Smooth muscle cell (in vitro differentiated cells): Measurements from ENCODE around the gene MUC6. TPM values are rescaled to one million over a fixed set of nuclear protein-coding genes. Genes with fewer than 3 reads are reported as not detected.

ENCODE experiments used
- DNase-seq: peaks from one replicate; lab custom pipeline; 2025; ENCODE audit not compliant: unreplicated experiment; lab: John Stamatoyannopoulos, UW
- H2AFZ ChIP-seq: fragments of 200-600 bp; sonication (generic); 2 replicates; pipeline ENCODE4 v1.6.0; 2016; ENCODE audit warnings: antibody characterized with exemption, low read depth, mild to moderate bottlenecking
- H3F3A ChIP-seq: fragments of 200-600 bp; sonication (generic); 2 replicates; pipeline ENCODE4 v1.6.0; 2017; ENCODE audit warnings: antibody characterized with exemption, low read depth
- H3K27ac ChIP-seq: fragments of 200-600 bp; sonication (generic); 2 replicates; pipeline ENCODE4 v1.5.1; 2016; ENCODE audit warnings: low read depth, mild to moderate bottlenecking
- H3K27me3 ChIP-seq: fragments of 200-600 bp; sonication (generic); 2 replicates; pipeline ENCODE4 v1.6.1; 2016; ENCODE audit warnings: low read depth, mild to moderate bottlenecking
- H3K36me3 ChIP-seq: fragments of 200-600 bp; sonication (generic); 2 replicates; pipeline ENCODE4 v1.5.1; 2016; ENCODE audit warnings: low read depth
- H3K4me1 ChIP-seq: fragments of 200-600 bp; sonication (generic); 2 replicates; pipeline ENCODE4 v1.5.1; 2016; ENCODE audit warnings: low read depth
- H3K4me2 ChIP-seq: fragments of 200-600 bp; sonication (generic); 2 replicates; pipeline ENCODE4 v1.6.0; 2016; ENCODE audit warnings: mild to moderate bottlenecking
- H3K4me3 ChIP-seq: fragments of 200-600 bp; sonication (generic); 2 replicates; pipeline ENCODE4 v1.5.1; 2016; ENCODE audit warnings: mild to moderate bottlenecking
- H3K79me2 ChIP-seq: fragments of 200-600 bp; sonication (generic); 2 replicates; pipeline ENCODE4 v1.6.0; 2016; ENCODE audit warnings: low read depth, mild to moderate bottlenecking
- H3K9ac ChIP-seq: fragments of 200-600 bp; sonication (generic); 2 replicates; pipeline ENCODE4 v1.6.0; 2016; ENCODE audit warnings: low read depth
- H3K9me3 ChIP-seq: fragments of 200-600 bp; sonication (generic); replicated peaks from 2 replicates; pipeline ENCODE4 v1.5.1; 2016; ENCODE audit warnings: low read depth
- H4K20me1 ChIP-seq: fragments of 200-600 bp; sonication (generic); 2 replicates; pipeline ENCODE4 v1.6.0; 2016; ENCODE audit warnings: low read depth
- WGBS: methylation state at CpG from one replicate; pipeline ENCODE4 v1.1.7; 2016; ENCODE audit warnings: low lambda C conversion rate; 5-methylcytosine and 5-hydroxymethylcytosine counted together
- polyA plus RNA-seq: library from polyadenylated mRNA; unstranded; fragments of >200 nt; fragmentation: Nextera tagmentation; extraction: Ambion mirVana; gene quantifications from 2 replicates; pipeline ENCODE4 v1.2.1, GENCODE V29; 2016
- total RNA-seq: library from RNA; depleted of rRNA; stranded (reverse); fragments of >200 nt; gene quantifications from 2 replicates; pipeline ENCODE4 v1.2.3, GENCODE V29; 2014
- TF ChIP-seq, protein P1 (sequence below): fragments of 200-600 bp; sonication (generic); IDR thresholded peaks from 2 replicates; pipeline ENCODE4 v1.5.1; 2017; ENCODE audit warnings: borderline replicate concordance, mild to moderate bottlenecking, antibody characterized with exemption; ENCODE audit not compliant: insufficient read depth, poor library complexity, severe bottlenecking

MUC6 gene, protein sequence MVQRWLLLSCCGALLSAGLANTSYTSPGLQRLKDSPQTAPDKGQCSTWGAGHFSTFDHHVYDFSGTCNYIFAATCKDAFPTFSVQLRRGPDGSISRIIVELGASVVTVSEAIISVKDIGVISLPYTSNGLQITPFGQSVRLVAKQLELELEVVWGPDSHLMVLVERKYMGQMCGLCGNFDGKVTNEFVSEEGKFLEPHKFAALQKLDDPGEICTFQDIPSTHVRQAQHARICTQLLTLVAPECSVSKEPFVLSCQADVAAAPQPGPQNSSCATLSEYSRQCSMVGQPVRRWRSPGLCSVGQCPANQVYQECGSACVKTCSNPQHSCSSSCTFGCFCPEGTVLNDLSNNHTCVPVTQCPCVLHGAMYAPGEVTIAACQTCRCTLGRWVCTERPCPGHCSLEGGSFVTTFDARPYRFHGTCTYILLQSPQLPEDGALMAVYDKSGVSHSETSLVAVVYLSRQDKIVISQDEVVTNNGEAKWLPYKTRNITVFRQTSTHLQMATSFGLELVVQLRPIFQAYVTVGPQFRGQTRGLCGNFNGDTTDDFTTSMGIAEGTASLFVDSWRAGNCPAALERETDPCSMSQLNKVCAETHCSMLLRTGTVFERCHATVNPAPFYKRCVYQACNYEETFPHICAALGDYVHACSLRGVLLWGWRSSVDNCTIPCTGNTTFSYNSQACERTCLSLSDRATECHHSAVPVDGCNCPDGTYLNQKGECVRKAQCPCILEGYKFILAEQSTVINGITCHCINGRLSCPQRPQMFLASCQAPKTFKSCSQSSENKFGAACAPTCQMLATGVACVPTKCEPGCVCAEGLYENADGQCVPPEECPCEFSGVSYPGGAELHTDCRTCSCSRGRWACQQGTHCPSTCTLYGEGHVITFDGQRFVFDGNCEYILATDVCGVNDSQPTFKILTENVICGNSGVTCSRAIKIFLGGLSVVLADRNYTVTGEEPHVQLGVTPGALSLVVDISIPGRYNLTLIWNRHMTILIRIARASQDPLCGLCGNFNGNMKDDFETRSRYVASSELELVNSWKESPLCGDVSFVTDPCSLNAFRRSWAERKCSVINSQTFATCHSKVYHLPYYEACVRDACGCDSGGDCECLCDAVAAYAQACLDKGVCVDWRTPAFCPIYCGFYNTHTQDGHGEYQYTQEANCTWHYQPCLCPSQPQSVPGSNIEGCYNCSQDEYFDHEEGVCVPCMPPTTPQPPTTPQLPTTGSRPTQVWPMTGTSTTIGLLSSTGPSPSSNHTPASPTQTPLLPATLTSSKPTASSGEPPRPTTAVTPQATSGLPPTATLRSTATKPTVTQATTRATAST (N-terminal part only)
- total RNA-seq: not detected in 2 replicates
- 0.39 TPM in 1 of 2 replicates, not detected in the other for polyA plus RNA-seq

DNA sequence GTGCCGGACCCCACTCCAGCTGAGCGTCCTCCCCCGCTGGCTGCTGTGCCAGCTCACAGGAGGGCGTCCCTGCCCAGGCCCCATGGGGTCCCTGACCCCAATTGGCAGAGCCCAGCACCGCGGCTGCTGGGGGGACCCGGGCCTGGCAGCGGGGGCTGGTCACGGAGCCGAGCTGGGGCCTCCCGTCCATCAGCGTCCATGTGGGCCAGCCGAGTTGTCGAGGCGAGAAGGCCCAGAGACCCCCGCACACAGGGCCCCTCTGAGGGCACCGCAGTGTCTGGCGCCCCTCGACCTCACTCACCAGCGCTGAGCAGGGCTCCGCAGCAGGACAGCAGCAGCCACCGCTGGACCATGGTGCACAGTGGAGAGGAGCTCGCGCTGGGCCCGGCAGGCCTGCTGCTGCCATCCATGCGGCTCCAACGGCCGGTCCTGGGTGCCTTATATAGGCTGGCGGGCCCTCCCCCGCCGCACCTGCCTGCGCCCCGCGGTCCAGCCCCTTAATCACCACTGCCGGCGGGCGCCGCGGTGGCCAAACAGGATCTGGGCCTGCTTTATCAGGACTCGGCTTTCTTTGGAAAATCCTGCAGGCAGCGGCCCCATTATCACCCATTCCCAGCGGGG, at the start of gene MUC6:
MUC6 (minus strand) TSS at position 416 of the 621 bp plus-strand sequence; CDS start at position 353, 63 bp downstream.
- Histone ChIP-seq H2AFZ (no peak within 1 kb of the TSS), H3K27ac (no peak within 1 kb of the TSS), H3K9me3 (no peaks in the 10 kb centered on the region), H4K20me1 (no peaks in the 10 kb centered on the region), H3K36me3 (no peaks in the 10 kb centered on the region), H3K79me2 (no peaks in the 10 kb centered on the region), H3K9ac (no peak within 1 kb of the TSS), H3K27me3 (no peaks in the 10 kb centered on the region), H3K4me3 (no peak within 1 kb of the TSS), H3F3A (no peaks in the 10 kb centered on the region), H3K4me2 (no peak within 1 kb of the TSS), H3K4me1 (no peaks in the 10 kb centered on the region)
- 93% methylated on average over 39 of the region's 42 CpGs for WGBS
- TF ChIP-seq, protein P1, sequence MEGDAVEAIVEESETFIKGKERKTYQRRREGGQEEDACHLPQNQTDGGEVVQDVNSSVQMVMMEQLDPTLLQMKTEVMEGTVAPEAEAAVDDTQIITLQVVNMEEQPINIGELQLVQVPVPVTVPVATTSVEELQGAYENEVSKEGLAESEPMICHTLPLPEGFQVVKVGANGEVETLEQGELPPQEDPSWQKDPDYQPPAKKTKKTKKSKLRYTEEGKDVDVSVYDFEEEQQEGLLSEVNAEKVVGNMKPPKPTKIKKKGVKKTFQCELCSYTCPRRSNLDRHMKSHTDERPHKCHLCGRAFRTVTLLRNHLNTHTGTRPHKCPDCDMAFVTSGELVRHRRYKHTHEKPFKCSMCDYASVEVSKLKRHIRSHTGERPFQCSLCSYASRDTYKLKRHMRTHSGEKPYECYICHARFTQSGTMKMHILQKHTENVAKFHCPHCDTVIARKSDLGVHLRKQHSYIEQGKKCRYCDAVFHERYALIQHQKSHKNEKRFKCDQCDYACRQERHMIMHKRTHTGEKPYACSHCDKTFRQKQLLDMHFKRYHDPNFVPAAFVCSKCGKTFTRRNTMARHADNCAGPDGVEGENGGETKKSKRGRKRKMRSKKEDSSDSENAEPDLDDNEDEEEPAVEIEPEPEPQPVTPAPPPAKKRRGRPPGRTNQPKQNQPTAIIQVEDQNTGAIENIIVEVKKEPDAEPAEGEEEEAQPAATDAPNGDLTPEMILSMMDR: no peak
- no peak for DNase-seq

GRCh38 chr11:1085440-1086170, 49.1 kb upstream of the MUC6 start:
- no peaks in the 10 kb centered on the region for H4K20me1 ChIP-seq
- H3K4me2 ChIP-seq: no peak overlapping the region
- H3K9me3 ChIP-seq: no peaks in the 10 kb centered on the region
- no peaks in the 10 kb centered on the region for H3K36me3 ChIP-seq
- TF ChIP-seq, protein P1: no peak
- H3K27ac ChIP-seq: no peak overlapping the region
- no peaks in the 10 kb centered on the region for H3F3A ChIP-seq
- WGBS: 90% methylated on average over 21 of the region's 26 CpGs
- H3K9ac ChIP-seq: no peak overlapping the region
- H2AFZ ChIP-seq: no peak overlapping the region
- H3K4me1 ChIP-seq: no peaks in the 10 kb centered on the region
- no peaks in the 10 kb centered on the region for H3K79me2 ChIP-seq
- DNase-seq: no peak
- no peak overlapping the region for H3K4me3 ChIP-seq
- H3K27me3 ChIP-seq: no peaks in the 10 kb centered on the region
